Choroid plexus epithelial cell (primary cell): ENCODE results near the gene HOXD9.

Source experiments
- DNase-seq: peaks from one replicate; pipeline ENCODE4 v3.0.0-alpha.2; 2010; ENCODE audit warnings: low read depth
- H3K4me3 ChIP-seq: 2 replicates; pipeline ENCODE4 v1.5.1; 2011; ENCODE audit warnings: low read depth, mild to moderate bottlenecking, control low read depth, low read length, moderate library complexity
- TF ChIP-seq, protein P1 (sequence below): conservative IDR thresholded peaks from 2 replicates; pipeline ENCODE4 v1.5.1; 2011; ENCODE audit warnings: low read depth, mild to moderate bottlenecking, control low read depth, inconsistent platforms, low read length, moderate library complexity

Gene HOXD9

DNA sequence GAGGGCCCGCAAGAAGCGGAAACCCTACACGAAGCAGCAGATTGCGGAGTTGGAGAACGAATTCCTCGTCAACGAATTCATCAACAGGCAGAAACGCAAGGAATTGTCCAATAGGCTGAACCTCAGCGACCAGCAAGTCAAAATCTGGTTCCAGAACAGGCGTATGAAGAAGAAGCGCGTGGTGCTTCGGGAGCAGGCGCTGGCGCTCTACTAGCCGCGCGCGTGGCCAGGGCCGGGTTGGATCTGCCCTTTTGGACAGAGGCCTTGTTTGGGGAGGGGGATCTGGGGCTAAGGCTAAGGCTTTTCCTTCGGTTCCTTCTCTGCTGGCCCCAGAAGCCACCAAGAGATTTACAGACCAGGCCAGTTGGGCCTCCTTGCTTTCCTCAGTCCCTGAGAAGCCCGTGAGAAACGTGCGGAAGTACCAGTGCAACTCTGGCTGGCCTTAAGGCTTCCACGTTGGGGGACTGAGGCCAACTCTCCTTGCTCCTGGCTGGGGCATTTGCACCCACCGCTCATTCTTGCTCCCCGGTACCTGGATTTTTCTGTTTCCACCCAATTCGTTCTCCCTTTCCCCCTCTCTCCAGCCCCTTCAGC lies 21.9 kb upstream of the HOXD9 start:
- no peak overlapping the region for H3K4me3 ChIP-seq
- TF ChIP-seq, protein P1, sequence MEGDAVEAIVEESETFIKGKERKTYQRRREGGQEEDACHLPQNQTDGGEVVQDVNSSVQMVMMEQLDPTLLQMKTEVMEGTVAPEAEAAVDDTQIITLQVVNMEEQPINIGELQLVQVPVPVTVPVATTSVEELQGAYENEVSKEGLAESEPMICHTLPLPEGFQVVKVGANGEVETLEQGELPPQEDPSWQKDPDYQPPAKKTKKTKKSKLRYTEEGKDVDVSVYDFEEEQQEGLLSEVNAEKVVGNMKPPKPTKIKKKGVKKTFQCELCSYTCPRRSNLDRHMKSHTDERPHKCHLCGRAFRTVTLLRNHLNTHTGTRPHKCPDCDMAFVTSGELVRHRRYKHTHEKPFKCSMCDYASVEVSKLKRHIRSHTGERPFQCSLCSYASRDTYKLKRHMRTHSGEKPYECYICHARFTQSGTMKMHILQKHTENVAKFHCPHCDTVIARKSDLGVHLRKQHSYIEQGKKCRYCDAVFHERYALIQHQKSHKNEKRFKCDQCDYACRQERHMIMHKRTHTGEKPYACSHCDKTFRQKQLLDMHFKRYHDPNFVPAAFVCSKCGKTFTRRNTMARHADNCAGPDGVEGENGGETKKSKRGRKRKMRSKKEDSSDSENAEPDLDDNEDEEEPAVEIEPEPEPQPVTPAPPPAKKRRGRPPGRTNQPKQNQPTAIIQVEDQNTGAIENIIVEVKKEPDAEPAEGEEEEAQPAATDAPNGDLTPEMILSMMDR = no peak
- DNase-seq = no peak

DNA sequence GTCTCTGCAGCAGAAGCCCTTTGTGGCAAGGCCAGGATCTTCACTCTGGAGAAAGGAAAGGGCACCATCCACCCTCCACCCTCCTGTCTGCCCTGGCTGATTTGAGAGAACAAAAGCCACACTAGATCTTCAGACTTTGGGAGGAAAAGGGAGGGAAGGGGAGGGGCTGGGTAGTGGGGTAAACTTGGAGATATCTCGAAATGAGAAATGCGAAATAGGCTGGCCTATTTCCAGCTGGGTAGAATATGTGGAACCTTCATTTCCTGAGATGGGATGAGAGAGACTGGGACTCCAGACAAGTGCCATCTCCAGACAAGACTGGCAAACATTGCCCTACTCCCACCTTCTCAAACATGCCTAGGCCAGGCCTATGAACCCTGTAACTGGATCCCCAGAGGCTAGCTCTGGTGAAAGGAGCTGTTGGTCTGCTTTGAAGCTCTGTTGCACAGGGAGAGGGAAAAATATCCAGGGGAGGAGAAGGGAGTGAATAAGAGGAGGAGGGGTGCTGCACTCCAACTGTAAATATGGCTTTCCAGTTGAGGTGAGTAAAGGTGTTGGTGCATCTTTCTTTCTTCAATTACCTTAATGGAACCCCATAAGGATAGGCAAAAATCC lies 21.2 kb upstream of the HOXD9 start:
- no peak for DNase-seq
- no peak overlapping the region for H3K4me3 ChIP-seq
- TF ChIP-seq, protein P1 = no peak

DNA sequence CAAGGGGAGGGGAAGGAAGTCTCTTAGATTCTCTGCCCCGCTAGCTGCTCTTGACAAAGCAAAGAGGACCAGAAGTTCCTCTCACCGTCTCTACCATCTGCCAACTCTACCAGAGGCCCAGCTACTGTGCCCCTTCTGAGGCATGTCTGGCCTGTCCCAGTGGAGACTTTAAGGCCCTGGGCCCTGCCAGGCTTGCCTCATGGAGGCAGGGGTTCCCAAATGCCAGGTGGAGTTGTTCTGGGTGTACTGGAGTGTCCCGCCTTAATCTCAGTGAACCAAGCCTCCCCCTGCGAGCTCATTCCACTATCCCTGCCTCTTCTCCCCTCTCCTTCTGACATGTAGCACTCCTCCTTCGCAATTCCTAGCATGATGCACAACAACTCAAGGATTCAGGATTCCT lies 20.7 kb upstream of the HOXD9 start:
- TF ChIP-seq, protein P1 = no peak
- no peak for DNase-seq
- H3K4me3 ChIP-seq = no peak overlapping the region

DNA sequence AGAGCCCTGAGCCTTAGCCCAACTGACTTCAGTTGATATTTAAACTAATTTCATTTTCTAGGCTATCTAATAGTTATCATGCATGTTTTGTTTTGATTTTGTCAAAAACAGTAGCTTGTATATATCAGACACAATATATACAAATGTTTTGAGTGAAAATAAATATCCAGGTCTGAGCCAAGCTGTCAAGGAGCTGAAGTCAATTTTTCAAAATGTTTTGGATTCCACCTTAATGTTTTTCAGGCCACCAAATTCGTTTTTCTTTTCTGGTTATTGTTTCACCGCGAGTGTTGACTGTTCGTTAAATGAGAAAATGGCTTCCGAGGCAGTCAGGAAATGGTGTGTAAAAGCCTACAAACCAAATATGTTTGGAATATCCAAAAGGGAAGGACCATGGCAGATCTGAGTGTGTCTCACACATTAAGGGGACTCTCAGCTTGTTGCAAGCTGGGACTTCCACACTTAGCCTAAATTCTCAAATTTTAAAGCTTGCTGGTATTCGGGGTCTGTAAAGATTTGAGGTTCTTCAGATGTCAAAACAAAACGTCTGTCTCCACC lies 20.1 kb upstream of the HOXD9 start:
- TF ChIP-seq, protein P1 = no peak

DNA sequence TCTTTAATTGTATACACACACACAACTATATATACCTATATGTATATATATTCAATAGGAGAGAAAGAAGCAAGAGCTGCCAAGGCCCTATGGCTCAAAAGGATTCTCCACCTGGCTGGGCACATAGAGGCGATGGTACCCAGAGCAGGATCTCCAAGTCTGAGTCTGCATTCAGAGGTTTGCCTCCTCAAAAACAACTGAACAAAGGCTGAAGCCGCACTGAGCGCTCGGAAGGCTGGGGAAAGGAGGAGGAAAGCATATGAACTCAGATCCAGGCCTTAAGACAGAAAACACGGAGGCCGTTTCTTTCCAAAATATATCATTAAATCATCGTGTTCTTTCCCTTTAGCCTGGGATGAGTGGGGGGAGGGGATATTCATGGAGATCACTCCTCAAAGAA lies 19.3 kb upstream of the HOXD9 start:
- TF ChIP-seq, protein P1 = no peak
- no peak for DNase-seq
- H3K4me3 ChIP-seq = no peak overlapping the region

More for the DNA sequence above, 20.1 kb upstream of the HOXD9 start:
- DNase-seq = no peak
- H3K4me3 ChIP-seq = no peak overlapping the region

DNA sequence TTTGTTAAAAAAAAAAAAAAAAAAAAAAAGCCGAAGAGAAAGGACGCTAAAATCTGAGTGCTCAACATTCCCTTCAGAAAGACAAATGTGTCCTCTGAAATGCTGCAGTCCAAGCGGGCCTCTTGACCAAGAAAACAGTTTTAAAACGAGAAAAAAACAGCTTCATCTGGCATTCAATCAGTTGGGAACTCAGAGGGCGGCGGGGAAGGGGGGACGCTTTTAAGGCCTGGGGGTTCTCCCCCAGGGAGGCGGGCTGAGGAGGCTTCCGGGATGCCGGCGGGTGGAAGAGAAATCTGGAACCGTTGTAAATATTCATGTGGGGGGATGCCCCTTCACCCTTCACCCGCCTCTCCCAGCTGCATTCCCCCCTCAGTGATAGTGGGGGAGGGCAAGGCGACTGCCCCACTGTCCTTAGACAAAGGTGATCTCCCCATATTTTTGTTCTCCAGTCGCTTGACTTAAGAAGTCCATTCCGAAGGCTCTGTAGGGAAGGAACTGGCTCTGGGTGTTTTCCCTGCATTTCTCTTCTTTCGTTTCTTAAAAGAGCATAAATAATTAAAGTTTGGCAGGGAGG lies 18.7 kb upstream of the HOXD9 start:
- TF ChIP-seq, protein P1 = no peak

More for the DNA sequence above, 18.7 kb upstream of the HOXD9 start:
- no peak overlapping the region for H3K4me3 ChIP-seq
- no peak for DNase-seq
